Neural progenitor cell (in vitro differentiated cells): ENCODE measurements around the gene MERTK. TPM values are rescaled to one million over a fixed set of nuclear protein-coding genes. Genes with fewer than 3 reads are reported as not detected.

Source experiments
- DNase-seq: peaks from one replicate; pipeline ENCODE4 v3.0.0-alpha.2; 2016; ENCODE audit warnings: low spot score
- H2AFZ ChIP-seq: fragments of 200-600 bp; sonication (generic); replicated peaks from 2 replicates; pipeline ENCODE4 v1.6.1; 2016; ENCODE audit warnings: antibody characterized with exemption
- H3F3A ChIP-seq: fragments of 200-600 bp; sonication (generic); 2 replicates; pipeline ENCODE4 v1.6.1; 2016; ENCODE audit warnings: antibody characterized with exemption, low read depth
- H3K27ac ChIP-seq: fragments of 200-600 bp; sonication (generic); 2 replicates; pipeline ENCODE4 v1.5.1; 2016; ENCODE audit warnings: mild to moderate bottlenecking
- H3K27me3 ChIP-seq: fragments of 200-600 bp; sonication (generic); 2 replicates; pipeline ENCODE4 v1.6.1; 2016; ENCODE audit warnings: mild to moderate bottlenecking, moderate library complexity
- H3K36me3 ChIP-seq: fragments of 200-600 bp; sonication (generic); 2 replicates; pipeline ENCODE4 v1.5.1; 2016
- H3K4me1 ChIP-seq: fragments of 200-600 bp; sonication (generic); 2 replicates; pipeline ENCODE4 v1.6.1; 2016; ENCODE audit warnings: mixed run types
- H3K4me2 ChIP-seq: fragments of 200-600 bp; sonication (generic); 2 replicates; pipeline ENCODE4 v1.6.1; 2016
- H3K4me3 ChIP-seq: fragments of 200-600 bp; sonication (generic); 2 replicates; pipeline ENCODE4 v1.5.1; 2016
- H3K79me2 ChIP-seq: fragments of 200-600 bp; sonication (generic); 2 replicates; pipeline ENCODE4 v1.6.1; 2016; ENCODE audit warnings: low read depth
- H3K9ac ChIP-seq: fragments of 200-600 bp; sonication (generic); 2 replicates; pipeline ENCODE4 v1.6.1; 2016
- H3K9me3 ChIP-seq: fragments of 200-600 bp; sonication (generic); 2 replicates; pipeline ENCODE4 v1.5.1; 2016; ENCODE audit warnings: low read depth
- H4K20me1 ChIP-seq: fragments of 200-600 bp; sonication (generic); 2 replicates; pipeline ENCODE4 v1.6.1; 2016; ENCODE audit warnings: low read depth
- H3K27ac Mint-ChIP-seq: 3 replicates; pipeline ENCODE4 v1.8.0; 2021; ENCODE audit warnings: mixed read lengths
- H3K27me3 Mint-ChIP-seq: 2 replicates; pipeline ENCODE4 v1.8.0; 2022; ENCODE audit warnings: low read depth, mild to moderate bottlenecking, inconsistent platforms, moderate library complexity, mixed read lengths; ENCODE audit not compliant: insufficient read depth
- H3K36me3 Mint-ChIP-seq: 3 replicates; pipeline ENCODE4 v1.8.0; 2021; ENCODE audit warnings: mixed read lengths
- H3K4me1 Mint-ChIP-seq: 3 replicates; pipeline ENCODE4 v1.8.0; 2021; ENCODE audit warnings: mixed read lengths
- H3K4me3 Mint-ChIP-seq: 3 replicates; pipeline ENCODE4 v1.8.0; 2021; ENCODE audit warnings: mild to moderate bottlenecking, moderate library complexity, mixed read lengths
- H3K9me3 Mint-ChIP-seq: 3 replicates; pipeline ENCODE4 v1.8.0; 2020; ENCODE audit warnings: mixed read lengths
- EZH2 ChIP-seq: fragments of 200-600 bp; sonication (generic); IDR thresholded peaks from 2 replicates; pipeline ENCODE4 v1.6.1; 2017; ENCODE audit warnings: antibody characterized with exemption, mild to moderate bottlenecking, moderate library complexity
- EZH2phosphoT487 ChIP-seq: fragments of 200-600 bp; sonication (generic); IDR thresholded peaks from 2 replicates; pipeline ENCODE4 v1.6.1; 2017; ENCODE audit warnings: antibody characterized with exemption
- total RNA-seq: library from RNA; depleted of rRNA; stranded (reverse); fragments of >200 nt; gene quantifications from 2 replicates; pipeline ENCODE4 v1.2.3, GENCODE V29; 2015; ENCODE audit warnings: low replicate concordance
- TF ChIP-seq, protein P1 (sequence below): fragments of 200-600 bp; sonication (generic); IDR thresholded peaks from 2 replicates; pipeline ENCODE4 v1.5.1; 2017; ENCODE audit warnings: antibody characterized with exemption, mild to moderate bottlenecking

MERTK gene
- total RNA-seq, 1 donor from 2014 or later = 6.1 TPM

DNA sequence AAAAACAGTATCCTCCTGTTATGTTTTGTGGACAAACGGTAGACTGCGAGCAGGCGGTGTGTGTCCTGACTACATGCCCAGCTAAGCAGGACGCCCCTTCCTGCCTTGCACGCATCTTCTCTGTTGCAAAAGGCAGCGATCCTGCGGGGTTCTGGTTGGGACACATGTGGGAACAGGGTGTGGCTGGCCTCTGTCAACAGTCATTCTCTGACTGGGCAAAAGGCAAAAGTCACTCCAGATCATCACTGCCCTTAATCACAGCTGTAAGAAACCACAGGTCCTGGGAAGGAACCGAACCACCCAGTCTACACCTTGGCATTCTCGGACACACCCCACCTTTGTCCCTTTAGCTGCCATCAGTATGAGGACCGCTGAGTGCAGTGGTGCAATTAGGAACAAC lies 112.3 kb downstream of the MERTK start:
- no peak overlapping the region for H3K27ac ChIP-seq
- DNase-seq = no peak
- H3K79me2 ChIP-seq = no peaks in the 10 kb centered on the region
- H3K27ac Mint-ChIP-seq = no peak overlapping the region
- TF ChIP-seq EZH2phosphoT487 = no peak
- no peak for TF ChIP-seq EZH2
- TF ChIP-seq, protein P1, sequence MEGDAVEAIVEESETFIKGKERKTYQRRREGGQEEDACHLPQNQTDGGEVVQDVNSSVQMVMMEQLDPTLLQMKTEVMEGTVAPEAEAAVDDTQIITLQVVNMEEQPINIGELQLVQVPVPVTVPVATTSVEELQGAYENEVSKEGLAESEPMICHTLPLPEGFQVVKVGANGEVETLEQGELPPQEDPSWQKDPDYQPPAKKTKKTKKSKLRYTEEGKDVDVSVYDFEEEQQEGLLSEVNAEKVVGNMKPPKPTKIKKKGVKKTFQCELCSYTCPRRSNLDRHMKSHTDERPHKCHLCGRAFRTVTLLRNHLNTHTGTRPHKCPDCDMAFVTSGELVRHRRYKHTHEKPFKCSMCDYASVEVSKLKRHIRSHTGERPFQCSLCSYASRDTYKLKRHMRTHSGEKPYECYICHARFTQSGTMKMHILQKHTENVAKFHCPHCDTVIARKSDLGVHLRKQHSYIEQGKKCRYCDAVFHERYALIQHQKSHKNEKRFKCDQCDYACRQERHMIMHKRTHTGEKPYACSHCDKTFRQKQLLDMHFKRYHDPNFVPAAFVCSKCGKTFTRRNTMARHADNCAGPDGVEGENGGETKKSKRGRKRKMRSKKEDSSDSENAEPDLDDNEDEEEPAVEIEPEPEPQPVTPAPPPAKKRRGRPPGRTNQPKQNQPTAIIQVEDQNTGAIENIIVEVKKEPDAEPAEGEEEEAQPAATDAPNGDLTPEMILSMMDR = no peak
- no peak overlapping the region for H3K4me2 ChIP-seq
- H3K9ac ChIP-seq = no peak overlapping the region
- H2AFZ ChIP-seq = no peak overlapping the region
- no peak overlapping the region for H3K4me3 Mint-ChIP-seq
- no peaks in the 10 kb centered on the region for H3F3A ChIP-seq
- no peaks in the 10 kb centered on the region for H3K27me3 Mint-ChIP-seq
- H3K9me3 ChIP-seq = no peaks in the 10 kb centered on the region
- H3K27me3 ChIP-seq = no peaks in the 10 kb centered on the region
- H3K36me3 ChIP-seq = peaks cover 4% of the 10 kb centered on the region
- peaks cover 6% of the 10 kb centered on the region for H3K36me3 Mint-ChIP-seq
- no peaks in the 10 kb centered on the region for H3K4me1 ChIP-seq
- H3K9me3 Mint-ChIP-seq = no peaks in the 10 kb centered on the region
- no peaks in the 10 kb centered on the region for H4K20me1 ChIP-seq
- H3K4me1 Mint-ChIP-seq = no peaks in the 10 kb centered on the region
- no peak overlapping the region for H3K4me3 ChIP-seq

DNA sequence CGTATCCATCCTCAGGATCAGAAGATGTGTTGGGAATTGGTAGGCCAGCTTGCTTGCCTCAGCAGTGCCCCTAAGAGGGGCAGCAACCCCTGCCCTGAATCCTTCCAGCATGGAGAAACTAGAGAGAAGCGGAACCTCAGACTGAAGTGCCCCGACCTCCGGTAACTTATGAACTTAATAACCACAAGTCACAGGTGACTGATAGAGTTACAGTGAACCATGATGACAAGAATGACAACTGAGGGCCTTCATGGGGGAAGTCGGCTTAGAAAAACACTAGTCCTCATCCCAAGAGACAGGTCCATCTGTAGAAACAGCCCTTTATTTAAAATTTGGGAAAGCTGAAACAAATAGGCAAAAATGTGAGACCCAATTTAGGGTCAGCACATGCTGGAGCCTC lies 114.1 kb downstream of the MERTK start:
- H3K9me3 Mint-ChIP-seq = no peaks in the 10 kb centered on the region
- H3K4me1 Mint-ChIP-seq = no peaks in the 10 kb centered on the region
- Histone ChIP-seq H2AFZ (no peak overlapping the region), H3K9ac (no peak overlapping the region), H3F3A (no peaks in the 10 kb centered on the region), H3K4me1 (no peaks in the 10 kb centered on the region), H3K79me2 (no peaks in the 10 kb centered on the region), H4K20me1 (no peaks in the 10 kb centered on the region), H3K27me3 (no peaks in the 10 kb centered on the region), H3K4me3 (no peak overlapping the region), H3K4me2 (no peak overlapping the region), H3K27ac (no peak overlapping the region), H3K9me3 (no peaks in the 10 kb centered on the region), H3K36me3 (peaks cover 4% of the 10 kb centered on the region)
- no peak for DNase-seq
- no peak overlapping the region for H3K4me3 Mint-ChIP-seq
- H3K36me3 Mint-ChIP-seq = peaks cover 8% of the 10 kb centered on the region
- no peaks in the 10 kb centered on the region for H3K27me3 Mint-ChIP-seq
- TF ChIP-seq EZH2 (no peak), EZH2phosphoT487 (no peak)
- TF ChIP-seq, protein P1 = no peak
- H3K27ac Mint-ChIP-seq = no peak overlapping the region

DNA sequence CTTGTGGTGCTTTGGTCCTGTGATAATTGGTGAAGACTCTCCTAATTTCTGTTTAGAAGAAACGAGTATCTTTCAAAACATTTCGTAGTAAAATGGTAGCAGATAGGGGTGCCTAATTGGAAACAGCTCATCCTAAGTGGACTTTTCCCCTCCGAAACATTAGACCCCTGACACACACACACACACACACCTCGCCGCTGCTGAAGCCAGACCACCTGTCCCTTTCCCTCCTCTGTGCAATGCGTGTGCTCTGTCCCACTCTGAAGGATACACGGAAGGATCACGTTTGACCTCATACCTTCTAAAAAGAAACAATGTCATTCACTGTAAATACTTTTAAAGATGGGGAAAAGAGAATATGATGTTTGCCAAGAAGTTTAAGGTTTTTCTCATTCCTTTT lies 120.4 kb downstream of the MERTK start:
- Histone ChIP-seq H3K79me2 (no peaks in the 10 kb centered on the region), H3K9ac (no peak overlapping the region), H3K4me3 (no peak overlapping the region), H4K20me1 (no peaks in the 10 kb centered on the region), H3K4me2 (no peak overlapping the region), H2AFZ (no peak overlapping the region), H3K27ac (no peak overlapping the region), H3K36me3 (peaks cover 4% of the 10 kb centered on the region), H3K27me3 (no peaks in the 10 kb centered on the region), H3K9me3 (no peaks in the 10 kb centered on the region), H3F3A (no peaks in the 10 kb centered on the region), H3K4me1 (peaks cover 12% of the 10 kb centered on the region)
- H3K4me3 Mint-ChIP-seq = no peak overlapping the region
- H3K36me3 Mint-ChIP-seq = peaks cover 6% of the 10 kb centered on the region
- H3K27me3 Mint-ChIP-seq = peaks cover 2% of the 10 kb centered on the region
- DNase-seq = no peak
- H3K9me3 Mint-ChIP-seq = no peaks in the 10 kb centered on the region
- TF ChIP-seq, protein P1 = no peak
- TF ChIP-seq EZH2 (no peak), EZH2phosphoT487 (no peak)
- H3K27ac Mint-ChIP-seq = no peak overlapping the region
- H3K4me1 Mint-ChIP-seq = no peaks in the 10 kb centered on the region
